ENCODE results near the gene CYP11A1.

The CYP11A1 gene

GRCh38 chr15:74311734-74312444 lies 55.6 kb downstream of the CYP11A1 start:
- Histone ChIP-seq H3K4me1 (ENCODE audit: insufficient read depth, low read length) (peaks cover 15% of the 10 kb centered on the region), H3K9me3 (ENCODE audit: low read length) (no peaks in the 10 kb centered on the region), H3K27me3 (ENCODE audit: insufficient read depth, low read length) (peaks cover 2% of the 10 kb centered on the region), H3K36me3 (ENCODE audit: insufficient read depth, low read length) (no peaks in the 10 kb centered on the region), H2AFZ (ENCODE audit: low read depth, low read length) (no peak overlapping the region), H3K4me3 (ENCODE audit: low read length) (no peak overlapping the region)

GRCh38 chr15:74307827-74308811 lies 59.3 kb downstream of the CYP11A1 start:
- peaks cover 26% of the 10 kb centered on the region for H3K4me1 ChIP-seq (ENCODE audit: insufficient read depth, low read length)
- H3K9me3 ChIP-seq (ENCODE audit: low read length), result no peaks in the 10 kb centered on the region
- no peaks in the 10 kb centered on the region for H3K36me3 ChIP-seq (ENCODE audit: insufficient read depth, low read length)
- H3K27me3 ChIP-seq (ENCODE audit: insufficient read depth, low read length), result peaks cover 2% of the 10 kb centered on the region
- no peak overlapping the region for H2AFZ ChIP-seq (ENCODE audit: low read depth, low read length)
- H3K4me3 ChIP-seq (ENCODE audit: low read length), result no peak overlapping the region

GRCh38 chr15:74306781-74307217 lies 60.6 kb downstream of the CYP11A1 start:
- Histone ChIP-seq H3K27me3 (ENCODE audit: insufficient read depth, low read length) (peaks cover 2% of the 10 kb centered on the region), H3K36me3 (ENCODE audit: insufficient read depth, low read length) (no peaks in the 10 kb centered on the region), H3K4me1 (ENCODE audit: insufficient read depth, low read length) (peaks cover 21% of the 10 kb centered on the region), H3K9me3 (ENCODE audit: low read length) (no peaks in the 10 kb centered on the region), H2AFZ (ENCODE audit: low read depth, low read length) (no peak overlapping the region), H3K4me3 (ENCODE audit: low read length) (no peak overlapping the region)

DNA sequence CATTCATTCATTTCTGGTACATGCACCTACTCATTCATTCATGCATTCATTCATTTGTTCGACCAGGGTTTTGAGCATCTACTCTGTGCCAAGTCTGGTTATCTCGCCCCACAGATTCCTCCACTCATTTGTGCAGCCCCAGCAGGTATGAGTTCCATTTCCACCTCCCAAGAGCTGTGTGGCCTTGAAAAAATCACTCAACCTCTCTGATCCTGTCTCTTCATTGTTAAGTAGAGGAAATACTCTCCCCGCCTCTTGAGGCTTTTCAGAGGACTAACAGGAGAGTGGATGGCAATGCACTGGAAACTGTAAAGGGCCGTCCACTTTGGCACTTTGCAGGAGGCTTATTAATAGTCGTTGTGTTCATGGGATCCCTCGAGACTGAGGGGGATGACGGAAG lies 61.8 kb downstream of the CYP11A1 start:
- peaks cover 8% of the 10 kb centered on the region for H3K27me3 ChIP-seq (ENCODE audit: insufficient read depth, low read length)

DNA sequence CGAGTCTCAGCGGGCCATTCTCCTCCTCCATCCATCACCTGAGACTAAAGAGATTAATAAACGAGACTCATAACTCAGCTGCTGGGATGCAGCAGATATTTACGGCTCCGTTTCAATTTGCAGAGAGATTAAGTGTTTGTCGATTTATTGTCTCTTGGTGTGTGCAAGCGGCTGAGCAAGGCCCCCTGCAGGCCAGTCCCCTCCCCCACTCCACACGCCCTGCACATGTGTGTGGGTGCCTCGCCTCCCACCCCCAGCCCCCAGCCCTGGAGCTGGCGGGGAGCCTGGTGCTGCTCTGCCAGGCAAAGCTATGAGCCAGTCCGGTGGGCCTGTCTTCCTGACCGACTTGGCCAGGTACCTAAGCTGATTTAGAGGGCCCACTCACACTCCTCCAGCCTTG lies 63.0 kb downstream of the CYP11A1 start:
- H3K4me1 ChIP-seq (ENCODE audit: insufficient read depth, low read length), result peaks cover 25% of the 10 kb centered on the region
- no peak overlapping the region for H2AFZ ChIP-seq (ENCODE audit: low read depth, low read length)
- no peaks in the 10 kb centered on the region for H3K36me3 ChIP-seq (ENCODE audit: insufficient read depth, low read length)
- no peak overlapping the region for H3K4me3 ChIP-seq (ENCODE audit: low read length)
- no peaks in the 10 kb centered on the region for H3K9me3 ChIP-seq (ENCODE audit: low read length)
- H3K27me3 ChIP-seq (ENCODE audit: insufficient read depth, low read length), result peaks cover 12% of the 10 kb centered on the region

More for the DNA sequence above, 61.8 kb downstream of the CYP11A1 start:
- Histone ChIP-seq H3K9me3 (ENCODE audit: low read length) (no peaks in the 10 kb centered on the region), H3K4me3 (ENCODE audit: low read length) (no peak overlapping the region), H3K36me3 (ENCODE audit: insufficient read depth, low read length) (no peaks in the 10 kb centered on the region), H2AFZ (ENCODE audit: low read depth, low read length) (no peak overlapping the region), H3K4me1 (ENCODE audit: insufficient read depth, low read length) (peaks cover 21% of the 10 kb centered on the region)

- Histone ChIP-seq H2AFZ (ENCODE audit: low read depth, low read length) (no peak overlapping the region), H3K4me1 (ENCODE audit: insufficient read depth, low read length) (peaks cover 25% of the 10 kb centered on the region), H3K4me3 (ENCODE audit: low read length) (no peak overlapping the region), H3K9me3 (ENCODE audit: low read length) (no peaks in the 10 kb centered on the region), H3K27me3 (ENCODE audit: insufficient read depth, low read length) (peaks cover 10% of the 10 kb centered on the region), H3K36me3 (ENCODE audit: insufficient read depth, low read length) (no peaks in the 10 kb centered on the region)
Measured at GRCh38 chr15:74303741-74304309, 63.6 kb downstream of the CYP11A1 start.

GRCh38 chr15:74302821-74303359 lies 64.6 kb downstream of the CYP11A1 start:
- H3K27me3 ChIP-seq (ENCODE audit: insufficient read depth, low read length), result peaks cover 10% of the 10 kb centered on the region
- peaks cover 18% of the 10 kb centered on the region for H3K4me1 ChIP-seq (ENCODE audit: insufficient read depth, low read length)
- H3K9me3 ChIP-seq (ENCODE audit: low read length), result no peaks in the 10 kb centered on the region

GRCh38 chr15:74301583-74302361 lies 65.7 kb downstream of the CYP11A1 start:
- Histone ChIP-seq H3K36me3 (ENCODE audit: insufficient read depth, low read length) (no peaks in the 10 kb centered on the region), H3K27me3 (ENCODE audit: insufficient read depth, low read length) (peaks cover 10% of the 10 kb centered on the region), H3K4me3 (ENCODE audit: low read length) (no peak overlapping the region), H3K4me1 (ENCODE audit: insufficient read depth, low read length) (peaks cover 17% of the 10 kb centered on the region), H2AFZ (ENCODE audit: low read depth, low read length) (no peak overlapping the region), H3K9me3 (ENCODE audit: low read length) (no peaks in the 10 kb centered on the region)

More at GRCh38 chr15:74302821-74303359, 64.6 kb downstream of the CYP11A1 start:
- H2AFZ ChIP-seq (ENCODE audit: low read depth, low read length), result no peak overlapping the region
- H3K4me3 ChIP-seq (ENCODE audit: low read length), result no peak overlapping the region
- H3K36me3 ChIP-seq (ENCODE audit: insufficient read depth, low read length), result no peaks in the 10 kb centered on the region

DNA sequence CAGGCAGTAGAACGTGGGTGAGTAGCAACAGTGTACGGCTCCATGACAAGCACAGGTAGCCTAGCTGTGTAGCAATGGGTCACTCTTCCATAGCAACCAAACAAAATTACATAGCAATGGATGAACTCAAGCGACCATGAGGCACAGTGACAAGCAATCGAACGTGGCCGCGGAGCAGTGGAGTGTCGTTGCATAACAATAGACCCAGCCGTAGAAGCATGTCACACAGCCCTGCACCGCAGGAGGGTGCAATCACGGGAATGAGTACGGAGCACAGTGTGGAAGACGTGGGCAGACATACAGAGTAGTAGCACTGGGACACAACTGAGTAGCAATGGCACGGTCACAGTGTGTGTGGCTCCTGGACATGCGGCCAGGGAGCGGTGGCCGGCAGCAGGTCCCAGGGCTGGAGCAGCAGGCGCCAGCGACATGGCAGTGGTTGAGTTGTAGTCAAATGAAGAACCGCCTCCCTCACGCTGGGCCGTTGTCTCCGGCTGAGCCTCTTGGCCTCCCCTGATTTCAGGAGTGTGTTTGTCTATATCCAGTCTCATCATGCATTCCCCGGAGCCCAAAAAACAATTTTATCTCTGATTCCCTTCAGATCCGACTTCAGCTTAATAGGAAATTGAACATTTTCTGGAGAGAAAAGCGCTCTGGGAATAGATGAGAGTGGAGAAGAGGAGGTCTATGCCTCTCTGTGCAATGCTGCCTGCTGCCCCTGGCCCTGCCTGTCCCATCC lies 67.2 kb downstream of the CYP11A1 start:
- H3K4me1 ChIP-seq (ENCODE audit: insufficient read depth, low read length), result peaks cover 17% of the 10 kb centered on the region
- H3K4me3 ChIP-seq (ENCODE audit: low read length), result no peak overlapping the region
- H3K36me3 ChIP-seq (ENCODE audit: insufficient read depth, low read length), result no peaks in the 10 kb centered on the region
- H3K27me3 ChIP-seq (ENCODE audit: insufficient read depth, low read length), result peaks cover 13% of the 10 kb centered on the region
- H2AFZ ChIP-seq (ENCODE audit: low read depth, low read length), result no peak overlapping the region
- no peaks in the 10 kb centered on the region for H3K9me3 ChIP-seq (ENCODE audit: low read length)

DNA sequence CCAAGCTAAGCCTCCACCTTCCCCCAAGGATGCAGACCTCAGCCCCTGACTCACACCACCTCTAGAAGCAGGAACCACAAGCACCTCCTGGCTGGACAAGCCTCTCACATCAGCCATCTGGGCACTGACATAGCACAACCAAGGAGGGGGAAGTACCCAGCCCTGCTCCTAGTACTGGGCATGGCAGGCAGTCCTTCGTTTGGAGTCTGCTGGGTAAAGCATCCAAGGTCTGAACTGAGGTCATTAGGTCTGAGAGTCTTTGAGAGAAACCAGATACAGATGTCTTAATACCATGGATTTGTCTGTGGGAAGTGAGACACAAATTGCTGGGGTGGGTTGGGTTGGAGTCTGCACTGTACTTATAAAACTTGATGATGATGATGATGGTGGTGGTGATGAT lies 69.6 kb downstream of the CYP11A1 start:
- peaks cover 13% of the 10 kb centered on the region for H3K27me3 ChIP-seq (ENCODE audit: insufficient read depth, low read length)
- H3K36me3 ChIP-seq (ENCODE audit: insufficient read depth, low read length), result no peaks in the 10 kb centered on the region
- H2AFZ ChIP-seq (ENCODE audit: low read depth, low read length), result no peak overlapping the region
- no peak overlapping the region for H3K4me3 ChIP-seq (ENCODE audit: low read length)
- H3K4me1 ChIP-seq (ENCODE audit: insufficient read depth, low read length), result peaks cover 6% of the 10 kb centered on the region
- H3K9me3 ChIP-seq (ENCODE audit: low read length), result no peaks in the 10 kb centered on the region

GRCh38 chr15:74295800-74296199 lies 71.6 kb downstream of the CYP11A1 start:
- Histone ChIP-seq H3K9me3 (ENCODE audit: low read length) (no peaks in the 10 kb centered on the region), H3K4me1 (ENCODE audit: insufficient read depth, low read length) (peaks cover 4% of the 10 kb centered on the region), H3K27me3 (ENCODE audit: insufficient read depth, low read length) (peaks cover 7% of the 10 kb centered on the region), H3K36me3 (ENCODE audit: insufficient read depth, low read length) (no peaks in the 10 kb centered on the region), H2AFZ (ENCODE audit: low read depth, low read length) (no peak overlapping the region), H3K4me3 (ENCODE audit: low read length) (no peak overlapping the region)

GRCh38 chr15:74294010-74294409 lies 73.4 kb downstream of the CYP11A1 start:
- Histone ChIP-seq H3K4me3 (ENCODE audit: low read length) (no peak overlapping the region), H3K36me3 (ENCODE audit: insufficient read depth, low read length) (no peaks in the 10 kb centered on the region), H3K4me1 (ENCODE audit: insufficient read depth, low read length) (no peaks in the 10 kb centered on the region), H2AFZ (ENCODE audit: low read depth, low read length) (no peak overlapping the region), H3K9me3 (ENCODE audit: low read length) (no peaks in the 10 kb centered on the region), H3K27me3 (ENCODE audit: insufficient read depth, low read length) (peaks cover 3% of the 10 kb centered on the region)

Data from neuron (in vitro differentiated cells).